GM19468 (cell line): ENCODE data around the gene NOTO.
"Not testable (repeated sequence)": the region's sequence is repeated elsewhere in the genome, so short reads cannot be mapped to it uniquely, and the experiment has no call there.

Source experiments
- ATAC-seq: cut with Tn5 transposase; IDR thresholded peaks from one replicate; pipeline ENCODE4 v1.9.1; 2021; ENCODE audit warnings: mild to moderate bottlenecking, moderate library complexity, moderate number of reproducible peaks; ENCODE audit not compliant: unreplicated experiment; ENCODE audit errors: extremely low read depth

Gene NOTO

DNA sequence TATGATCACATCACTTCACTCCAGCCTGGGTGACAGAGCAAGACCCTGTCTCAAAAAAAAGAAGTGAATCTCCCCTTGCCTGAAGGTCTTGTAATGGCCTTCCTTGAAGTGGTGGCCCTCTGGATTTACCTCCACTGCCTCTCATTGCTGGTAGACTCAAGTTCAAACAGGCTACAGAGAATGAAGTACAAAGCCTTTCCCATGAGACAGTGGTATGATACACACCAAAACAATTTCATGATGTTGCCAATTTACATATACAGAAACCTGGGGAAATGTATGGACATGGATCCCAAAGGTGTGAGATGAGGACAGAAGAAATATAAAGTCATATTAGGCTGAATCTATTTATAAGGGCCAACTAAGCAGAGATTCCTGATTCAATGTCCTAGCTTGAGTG is 4.8 kb upstream of the NOTO start:
- ATAC-seq: no peak

DNA sequence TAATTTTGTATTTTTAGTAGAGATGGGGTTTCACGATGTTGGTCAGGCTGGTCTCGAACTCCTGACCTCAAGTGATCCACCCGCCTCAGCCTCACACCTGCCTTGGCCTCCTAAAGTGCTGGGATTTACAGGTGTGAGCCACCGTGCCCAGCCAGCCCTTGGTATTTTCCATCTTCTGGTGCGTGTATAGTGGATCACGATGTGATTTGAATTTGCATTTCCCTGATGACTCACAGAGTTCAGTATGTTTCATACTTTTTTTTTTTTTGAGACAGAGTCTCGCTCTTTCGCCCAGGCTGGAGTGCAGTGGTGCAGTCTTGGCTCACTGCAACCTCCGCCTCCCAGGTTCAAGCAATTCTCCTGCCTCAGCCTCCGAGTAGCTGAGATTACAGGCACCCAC is 2.1 kb upstream of the NOTO start:
- not testable (repeated sequence) for ATAC-seq

DNA sequence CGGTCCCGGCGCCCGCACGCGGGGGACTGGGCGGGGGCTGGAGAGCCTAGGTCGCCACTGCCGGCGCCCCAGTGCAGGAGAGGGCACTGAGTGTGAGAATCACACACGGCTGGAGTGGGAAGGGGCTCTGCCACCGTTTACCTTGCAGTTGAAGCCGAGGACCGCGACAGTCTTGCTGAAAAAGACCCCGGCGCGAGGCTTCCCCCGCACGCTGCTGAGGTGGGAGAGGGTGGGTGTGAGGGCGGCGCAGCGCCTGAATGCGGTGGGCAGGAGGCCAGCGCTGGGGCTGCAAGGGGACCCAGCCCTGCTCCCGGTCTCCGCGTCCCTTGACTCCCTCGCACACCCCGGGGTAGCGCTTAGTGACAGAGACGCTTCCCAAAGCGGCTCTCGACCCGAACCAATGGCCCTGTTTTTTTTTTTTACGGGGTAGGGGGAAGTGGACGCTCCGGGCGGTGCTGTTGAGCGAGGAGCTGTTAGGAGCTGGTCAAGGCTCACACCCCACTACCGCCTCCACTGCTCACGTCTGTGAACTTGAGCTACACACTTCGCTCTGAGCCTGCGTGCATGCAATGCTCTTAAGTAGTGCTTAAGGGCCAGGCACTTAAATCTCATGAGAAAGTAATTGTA is 794 bp downstream of the NOTO start:
- no peak for ATAC-seq

DNA sequence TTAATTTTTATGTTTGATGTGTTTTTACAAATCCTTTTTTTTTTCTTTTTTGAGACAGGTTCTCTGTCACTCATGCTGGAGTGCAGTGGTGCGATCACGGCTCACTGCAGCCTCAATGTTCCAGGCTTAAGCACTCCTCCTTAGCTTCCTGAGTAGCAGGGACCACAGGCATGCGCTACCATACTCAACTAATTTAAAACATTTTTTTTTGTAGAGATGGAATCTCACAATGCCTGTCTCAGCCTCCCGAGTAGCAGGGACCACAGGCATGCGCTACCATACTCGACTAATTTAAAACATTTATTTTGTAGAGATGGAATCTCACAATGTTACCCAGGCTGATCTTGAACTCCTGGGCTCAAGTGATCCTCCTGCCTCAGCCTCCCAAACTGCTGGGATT is 3.2 kb downstream of the NOTO start:
- no peak for ATAC-seq

DNA sequence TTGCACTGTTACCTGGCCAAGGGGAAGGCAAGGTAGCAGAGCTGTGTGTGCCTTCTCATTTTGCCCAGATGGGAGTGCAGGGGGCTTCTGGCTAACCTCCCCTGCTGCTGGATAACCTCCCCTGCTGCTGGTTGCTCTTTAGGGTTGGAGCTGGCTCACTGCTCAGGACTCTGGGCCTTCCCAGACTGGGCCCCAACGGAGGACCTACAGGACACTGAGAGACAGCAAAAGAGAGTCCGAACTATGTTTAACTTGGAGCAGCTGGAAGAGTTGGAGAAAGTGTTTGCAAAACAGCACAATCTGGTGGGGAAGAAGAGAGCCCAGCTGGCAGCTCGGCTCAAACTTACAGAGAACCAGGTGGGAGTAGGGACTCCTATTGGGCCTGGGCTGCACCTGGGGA is 5.9 kb downstream of the NOTO start:
- ATAC-seq: no peak

DNA sequence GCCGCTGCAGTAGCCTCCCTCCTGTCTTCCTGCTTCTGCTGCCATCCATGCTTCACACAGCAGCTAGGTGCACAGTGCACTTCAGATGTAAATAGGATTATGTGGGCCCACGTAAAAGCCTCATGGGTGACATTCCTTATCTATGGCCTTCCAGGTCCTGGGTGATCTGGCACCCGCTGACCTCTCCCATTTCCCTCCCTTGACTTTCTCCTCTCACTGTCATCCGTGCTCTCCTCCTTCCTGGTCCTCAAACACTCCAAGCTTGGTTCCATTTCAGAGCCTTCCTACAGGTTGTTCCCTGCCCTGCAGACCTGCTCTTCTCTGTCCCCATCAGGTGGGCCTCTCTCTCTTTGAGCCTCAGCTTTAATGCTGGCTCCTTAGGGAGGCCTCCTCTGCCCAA is 7.6 kb downstream of the NOTO start:
- no peak for ATAC-seq

DNA sequence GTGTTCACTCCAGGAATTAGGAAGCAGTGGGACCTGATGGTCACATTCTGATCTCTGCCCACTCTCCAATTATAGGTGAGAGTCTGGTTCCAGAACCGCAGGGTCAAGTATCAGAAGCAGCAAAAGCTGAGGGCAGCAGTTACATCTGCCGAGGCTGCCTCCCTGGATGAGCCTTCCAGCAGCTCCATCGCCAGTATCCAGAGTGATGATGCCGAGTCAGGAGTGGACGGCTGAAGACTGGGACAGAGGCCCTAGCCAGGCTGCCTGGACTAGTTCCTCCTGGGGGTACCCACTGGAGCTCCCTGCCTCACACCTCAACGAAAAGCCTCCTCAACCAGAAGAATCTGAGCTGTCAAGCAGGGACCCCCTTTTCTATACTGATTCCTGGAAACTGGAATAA is 8.3 kb downstream of the NOTO start:
- ATAC-seq: no peak

DNA sequence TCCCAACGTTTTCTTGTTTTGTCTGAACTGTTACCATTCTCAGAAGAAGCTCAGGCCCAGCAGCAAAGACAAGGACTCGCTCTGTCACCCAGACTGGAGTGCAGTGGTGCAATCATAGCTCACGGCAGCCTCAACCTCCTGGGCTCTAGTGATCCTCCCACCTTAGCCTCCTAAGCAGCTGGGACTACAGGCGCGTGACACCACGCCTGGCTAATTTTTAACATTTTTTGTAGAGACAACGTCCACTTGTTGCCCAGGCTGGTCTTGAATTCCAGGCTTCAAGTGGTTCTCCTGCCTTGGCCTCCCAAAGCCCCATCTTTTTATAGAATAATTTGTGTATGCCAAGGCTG is 9.7 kb downstream of the NOTO start:
- no peak for ATAC-seq

DNA sequence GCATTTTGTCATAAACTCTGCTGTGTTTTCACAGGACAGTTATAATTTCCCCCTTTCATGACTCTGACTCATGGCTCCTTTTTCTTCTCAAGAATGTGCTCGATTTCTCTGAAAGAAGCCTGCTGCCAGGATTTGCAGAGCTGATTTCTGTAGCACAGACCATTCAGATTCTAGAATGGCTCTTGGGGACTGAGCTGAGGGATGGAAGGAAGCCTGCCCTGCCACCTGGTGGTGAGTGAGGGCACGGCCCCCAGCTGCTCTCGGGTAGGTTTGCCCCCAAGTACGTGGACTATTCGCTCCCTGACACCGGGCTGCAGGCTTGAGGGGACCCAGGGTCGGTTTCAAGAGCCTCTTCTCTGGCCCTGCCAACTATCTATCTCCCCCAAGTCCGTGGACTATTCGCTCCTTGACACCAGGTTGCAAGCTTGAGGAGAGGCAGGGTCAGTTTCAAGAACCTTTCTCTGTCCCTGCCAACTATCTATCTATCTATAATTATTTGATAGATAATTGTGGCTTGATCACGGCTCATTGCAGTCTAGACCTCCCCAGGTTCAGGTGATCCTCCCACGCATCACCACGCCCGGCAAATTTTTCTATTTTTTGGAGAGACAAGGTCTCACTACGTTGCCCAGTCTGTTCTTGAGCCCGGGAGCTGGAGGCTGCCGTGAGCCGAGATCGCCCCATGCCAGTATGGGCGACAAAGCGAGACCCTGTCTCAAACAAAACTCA is 10.2 kb downstream of the NOTO start:
- ATAC-seq: no peak

DNA sequence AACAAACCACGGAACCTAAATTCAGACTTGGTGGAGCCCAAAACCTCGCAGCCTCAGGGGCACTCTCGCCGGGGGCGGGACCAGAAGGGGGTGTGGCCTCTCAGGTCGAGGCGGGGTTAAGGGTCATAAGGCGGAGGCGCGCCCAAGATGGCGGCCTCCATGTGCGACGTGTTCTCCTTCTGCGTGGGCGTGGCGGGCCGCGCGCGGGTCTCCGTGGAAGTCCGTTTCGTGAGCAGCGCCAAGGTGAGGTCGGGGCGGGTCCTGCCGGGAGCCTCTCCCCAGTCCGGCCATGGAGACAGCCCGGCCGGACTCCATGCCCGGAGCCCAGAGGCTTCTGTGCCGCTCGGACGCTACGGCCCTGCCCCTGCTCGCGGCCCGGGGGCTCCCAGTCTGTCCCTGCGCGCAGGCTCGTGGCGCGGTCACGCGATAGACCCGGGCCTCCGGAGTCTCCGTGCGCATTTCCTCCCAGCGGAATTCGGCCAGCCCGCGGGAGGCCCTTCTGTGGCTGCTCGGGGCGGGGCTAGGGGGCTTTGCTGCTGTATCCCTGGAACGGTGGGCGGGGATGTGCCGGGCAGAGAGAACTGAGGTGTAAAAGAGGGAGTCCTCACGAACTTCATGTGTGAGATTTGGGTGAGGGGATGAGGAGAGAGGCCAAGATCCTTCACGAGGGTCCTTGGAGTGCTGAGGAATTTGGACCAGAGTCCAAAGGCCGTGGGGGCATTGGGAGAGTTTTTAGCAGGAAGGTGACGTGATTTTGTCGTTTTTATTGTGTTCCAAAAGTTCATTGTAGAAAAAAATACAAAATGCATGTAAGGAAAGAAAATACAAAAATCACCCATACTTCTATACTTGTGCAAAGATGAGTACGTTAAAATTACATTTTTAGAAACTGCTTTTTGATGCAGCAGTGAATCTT is 12.0 kb downstream of the NOTO start, which contains the start of gene SMYD5:
SMYD5 (plus strand) TSS at position 126 of the 916 bp plus-strand sequence; CDS start at position 148, 22 bp downstream.
- peak; percentile 83 for ATAC-seq

DNA sequence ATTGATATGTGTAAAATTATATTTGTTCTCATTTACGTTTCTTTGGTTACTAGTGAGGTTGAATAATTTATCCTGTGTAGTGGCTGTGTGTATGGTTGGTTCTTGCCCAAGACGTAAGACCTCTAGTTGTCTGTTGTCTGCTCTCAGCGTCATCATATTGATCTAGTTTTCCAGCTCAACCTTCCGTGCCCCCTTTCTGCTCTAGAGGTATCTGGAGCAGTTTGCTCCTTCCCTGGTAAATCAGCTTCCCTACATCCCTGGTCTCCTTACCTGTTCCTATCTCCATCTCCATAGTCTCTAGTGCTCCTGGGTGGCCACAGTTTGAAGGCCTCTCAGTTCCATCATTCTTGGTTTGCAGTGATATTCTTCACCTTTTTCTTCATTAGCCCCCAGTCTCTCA is 12.9 kb downstream of the NOTO start:
- no peak for ATAC-seq

DNA sequence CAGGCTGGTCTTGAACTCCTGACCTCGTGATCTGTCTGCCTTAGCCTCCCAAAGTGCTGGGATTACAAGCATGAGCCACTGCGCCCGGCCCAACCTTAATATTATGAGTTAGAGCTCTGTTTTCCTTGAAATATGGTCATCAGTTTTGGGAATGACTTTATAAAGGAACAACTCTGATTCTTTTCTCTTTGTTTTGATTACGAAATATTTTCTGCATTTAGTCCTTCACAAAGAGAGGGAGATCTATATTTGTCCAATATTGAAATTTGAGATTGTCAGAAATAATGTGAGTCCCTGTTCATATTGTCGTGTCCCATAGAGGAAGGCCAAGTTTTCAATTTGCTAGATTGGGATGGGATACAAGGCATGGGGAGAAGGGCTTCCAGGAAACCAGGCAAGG is 14.8 kb downstream of the NOTO start:
- ATAC-seq: no peak

DNA sequence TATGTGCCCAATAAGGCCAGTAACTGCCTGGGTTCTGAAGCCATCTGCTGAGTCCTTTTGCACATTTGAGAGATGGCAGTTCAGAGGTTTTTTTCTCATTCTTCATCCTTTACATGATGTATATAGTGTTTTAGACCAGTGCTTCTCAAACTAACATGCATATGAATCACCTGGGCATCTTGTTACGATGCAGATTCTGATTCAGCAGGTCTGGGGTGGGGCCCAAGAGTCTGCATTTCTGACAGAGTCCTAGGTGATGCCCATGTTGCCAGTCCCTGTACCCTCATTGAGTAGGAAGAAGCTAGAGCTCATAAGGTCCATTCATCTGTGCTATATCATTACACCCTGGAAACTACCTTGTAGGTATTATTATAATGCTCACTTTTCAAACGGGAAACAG is 15.5 kb downstream of the NOTO start:
- ATAC-seq: no peak

DNA sequence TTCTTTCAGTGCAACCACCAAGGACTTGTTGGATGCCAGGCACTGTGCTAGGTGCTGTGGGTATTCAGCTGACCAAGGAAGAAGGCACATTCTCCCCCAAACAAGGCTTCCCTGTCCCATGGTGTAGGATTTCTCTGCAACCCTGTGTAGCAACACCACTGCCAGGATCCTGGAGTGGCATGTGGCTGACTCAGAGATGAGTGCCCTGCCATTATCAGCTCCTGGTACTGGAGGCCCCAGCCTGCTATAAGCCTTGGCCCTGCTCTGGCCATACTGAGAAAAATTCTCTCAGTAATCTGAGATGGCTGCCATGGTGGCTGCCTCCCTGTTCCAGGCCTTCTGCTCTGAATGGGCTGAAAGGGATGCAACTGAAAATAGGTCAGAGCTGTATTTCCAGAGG is 15.9 kb downstream of the NOTO start:
- ATAC-seq: no peak

DNA sequence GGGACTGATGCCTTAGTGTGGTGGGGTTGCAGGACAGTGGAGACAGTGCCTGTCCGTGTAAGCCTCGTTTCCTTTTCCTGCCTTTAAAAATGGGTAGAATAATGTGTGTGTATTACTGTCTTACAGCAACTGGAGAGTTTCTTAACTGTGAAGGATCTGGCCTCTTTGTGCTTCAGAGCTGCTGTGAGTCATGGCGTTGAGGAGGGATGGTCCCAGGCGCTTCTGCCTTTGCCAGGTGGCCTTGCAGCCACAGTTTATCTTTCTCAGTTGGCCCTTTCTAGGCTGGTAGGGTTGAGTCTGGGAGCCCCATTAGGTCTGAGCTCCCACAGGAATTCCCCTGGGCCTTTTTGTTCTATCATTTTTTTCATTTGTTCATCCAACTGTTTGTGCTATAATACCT is 21.4 kb downstream of the NOTO start:
- no peak for ATAC-seq

DNA sequence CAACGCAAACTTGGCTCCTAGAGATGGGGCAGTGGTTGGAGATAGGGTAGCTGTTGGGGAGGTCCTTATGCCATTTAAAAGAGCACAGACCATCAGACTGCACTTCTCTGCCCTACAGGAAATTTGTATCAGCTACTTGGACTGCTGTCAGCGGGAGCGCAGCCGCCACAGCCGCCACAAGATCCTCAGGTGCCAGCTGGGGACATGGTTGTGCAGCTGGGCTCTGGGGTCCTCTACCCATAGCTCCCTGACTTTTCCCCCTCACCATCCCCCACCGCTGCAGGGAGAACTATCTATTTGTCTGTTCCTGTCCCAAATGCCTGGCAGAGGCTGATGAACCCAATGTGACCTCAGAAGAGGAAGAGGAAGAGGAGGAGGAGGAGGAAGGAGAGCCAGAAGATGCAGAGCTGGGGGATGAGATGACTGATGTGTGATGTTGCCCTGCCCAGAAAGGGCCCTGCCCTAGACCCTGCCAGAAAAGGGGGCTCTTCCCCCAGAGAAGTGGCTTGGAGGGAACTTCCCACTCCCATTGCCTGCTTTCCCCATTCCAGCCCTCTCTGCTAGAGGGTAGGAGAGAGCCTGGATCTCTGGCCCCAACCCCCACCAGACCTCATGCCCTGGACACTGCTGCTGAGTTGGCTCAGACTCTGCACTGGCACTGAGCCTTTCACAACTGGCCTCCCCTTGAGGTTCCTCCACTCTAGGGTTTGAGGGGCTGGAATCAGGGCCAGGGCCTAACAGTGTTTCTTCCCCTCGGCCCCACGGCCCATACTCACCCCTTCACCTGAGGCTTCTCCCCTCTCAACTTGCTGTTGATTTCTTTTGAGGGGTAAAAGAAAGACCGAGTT is 23.4 kb downstream of the NOTO start:
- ATAC-seq: no peak

DNA sequence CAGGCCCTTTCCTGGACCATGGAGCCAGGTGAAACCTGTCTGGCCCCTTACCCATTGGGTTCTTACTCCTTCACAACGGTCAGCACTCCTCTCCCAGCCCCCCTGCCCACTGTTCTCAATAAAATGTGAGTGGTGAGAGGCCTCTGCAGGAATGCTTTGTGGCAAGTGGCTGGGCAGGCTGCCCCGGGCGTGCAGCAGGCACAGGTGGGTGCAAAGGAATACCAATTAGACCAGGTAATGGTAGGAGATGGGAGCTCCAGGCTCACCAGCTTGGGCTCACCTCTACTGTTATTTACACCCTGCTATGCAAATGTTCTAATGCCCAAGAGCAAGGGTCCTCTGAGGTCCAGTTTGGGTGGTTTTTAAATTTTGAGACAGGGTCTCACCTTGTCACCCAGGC is 24.7 kb downstream of the NOTO start:
- no peak for ATAC-seq

DNA sequence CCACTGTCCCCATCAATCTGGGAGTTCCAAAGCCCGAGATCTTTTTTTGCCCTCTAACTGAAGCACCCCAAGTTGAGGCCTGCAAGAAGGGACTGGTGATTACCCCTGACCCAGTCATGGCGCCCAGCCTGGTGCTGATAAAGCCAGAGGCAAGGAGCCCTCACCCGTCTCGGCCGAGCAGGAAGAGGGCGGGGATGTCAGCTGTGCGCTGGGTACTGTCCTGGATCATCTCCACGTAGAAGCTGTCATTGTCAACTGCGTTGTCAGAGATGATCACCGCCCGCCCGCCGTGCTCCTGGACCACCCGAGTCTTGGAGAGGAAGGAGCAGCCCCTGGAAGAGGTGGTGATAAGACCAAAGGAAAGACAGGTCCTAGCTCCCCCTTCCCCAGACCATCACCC is 26.3 kb downstream of the NOTO start:
- ATAC-seq: no peak

DNA sequence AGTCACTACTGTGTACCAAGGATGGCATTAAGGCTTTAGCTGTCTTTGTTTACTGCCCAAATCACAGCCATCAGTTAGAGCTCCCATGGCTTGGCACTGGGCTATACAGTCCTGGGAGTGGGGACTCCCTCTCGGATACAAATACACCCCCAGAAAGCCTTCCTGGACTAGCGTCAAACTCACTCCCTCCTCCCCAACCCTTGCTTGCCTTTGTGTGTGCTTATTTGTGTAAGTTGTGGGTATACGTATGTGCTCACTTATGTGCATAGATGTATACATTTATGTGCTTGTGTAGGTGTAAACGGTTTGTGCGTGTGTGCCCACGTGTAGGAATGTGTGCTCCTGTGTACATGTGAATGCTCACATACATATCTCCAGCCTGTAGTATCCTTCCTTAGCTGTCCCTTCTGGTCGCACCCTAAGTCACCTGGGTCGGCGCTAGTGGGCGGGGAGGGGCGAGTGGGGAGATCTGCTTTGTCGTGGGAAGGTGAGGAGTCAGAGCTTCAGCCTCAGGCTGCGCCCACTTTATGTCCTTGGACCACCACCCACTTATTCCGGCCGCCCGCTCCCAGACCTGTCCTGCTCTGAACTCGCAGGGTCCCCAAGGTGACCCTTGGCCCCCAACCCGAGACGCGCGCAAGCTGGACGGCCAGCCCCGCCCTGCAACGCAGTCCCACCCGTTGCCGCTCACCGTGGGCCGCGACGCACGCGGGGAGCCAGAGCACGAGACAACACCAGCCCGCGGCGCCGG is 30.2 kb downstream of the NOTO start:
- peak; percentile 0 for ATAC-seq
